NCI-H524 (cell line): ENCODE results near the gene SPAG16.
A peak's percentile ranks its signal among the peaks of the same experiment; 100 is the strongest.

Experiments
- DNase-seq, 2 experiments: peaks; one replicate each; lab custom pipeline; 2025; lab: John Stamatoyannopoulos, UW

The SPAG16 gene

GRCh38 chr2:214169736-214170135 lies 885.5 kb downstream of the SPAG16 start:
- DNase-seq, result no peak

- no peak for DNase-seq
Observed at GRCh38 chr2:214174563-214174962, 890.3 kb downstream of the SPAG16 start.

GRCh38 chr2:214180071-214180470 lies 895.8 kb downstream of the SPAG16 start:
- no peak for DNase-seq

- no peak for DNase-seq
Observed at GRCh38 chr2:214180686-214181085, 896.4 kb downstream of the SPAG16 start.

GRCh38 chr2:214184461-214184860 lies 900.2 kb downstream of the SPAG16 start:
- peak in 1 of 2 experiments; percentile 6 for DNase-seq

GRCh38 chr2:214185546-214185945 lies 901.3 kb downstream of the SPAG16 start:
- DNase-seq, result no peak

GRCh38 chr2:214192711-214193110 lies 908.4 kb downstream of the SPAG16 start:
- no peak for DNase-seq

GRCh38 chr2:214193943-214194342 lies 909.7 kb downstream of the SPAG16 start:
- DNase-seq, result no peak

- DNase-seq, result no peak
Observed at GRCh38 chr2:214196260-214196659, 912.0 kb downstream of the SPAG16 start.

- DNase-seq, result no peak
Observed at GRCh38 chr2:214201892-214202291, 917.6 kb downstream of the SPAG16 start.

- DNase-seq, result no peak
Observed at GRCh38 chr2:214203214-214203613, 919.0 kb downstream of the SPAG16 start.

- DNase-seq, result no peak
Observed at GRCh38 chr2:214203744-214204289, 919.6 kb downstream of the SPAG16 start.

- DNase-seq, result no peak
Observed at GRCh38 chr2:214215107-214215506, 930.8 kb downstream of the SPAG16 start.

GRCh38 chr2:214217136-214217535 lies 932.9 kb downstream of the SPAG16 start:
- DNase-seq, result no peak

GRCh38 chr2:214217599-214217998 lies 933.3 kb downstream of the SPAG16 start:
- DNase-seq, result no peak

- DNase-seq, result no peak
Observed at GRCh38 chr2:214220251-214220650, 936.0 kb downstream of the SPAG16 start.

- DNase-seq, result no peak
Observed at GRCh38 chr2:214226061-214226460, 941.8 kb downstream of the SPAG16 start.

- DNase-seq, result no peak
Observed at GRCh38 chr2:214232271-214232670, 948.0 kb downstream of the SPAG16 start.

GRCh38 chr2:214233164-214233563 lies 948.9 kb downstream of the SPAG16 start:
- DNase-seq, result no peak

GRCh38 chr2:214242797-214243196 lies 958.5 kb downstream of the SPAG16 start:
- no peak for DNase-seq

- DNase-seq, result no peak
Observed at GRCh38 chr2:214244847-214245246, 960.6 kb downstream of the SPAG16 start.

GRCh38 chr2:214246417-214246816 lies 962.2 kb downstream of the SPAG16 start:
- no peak for DNase-seq

GRCh38 chr2:214247531-214247930 lies 963.3 kb downstream of the SPAG16 start:
- DNase-seq, result no peak

- no peak for DNase-seq
Observed at GRCh38 chr2:214255046-214255445, 970.8 kb downstream of the SPAG16 start.

GRCh38 chr2:214261683-214262082 lies 977.4 kb downstream of the SPAG16 start:
- no peak for DNase-seq
